Smooth muscle cell of the brain vasculature (primary cell): ENCODE measurements around the gene TSSK6.

ENCODE experiments used
- DNase-seq: peaks from one replicate; pipeline ENCODE4 v3.0.0-alpha.2; 2012; ENCODE audit warnings: low read depth, low spot score

The TSSK6 gene

GRCh38 chr19:19514881-19515641 is at the start of gene TSSK6:
Gene TSSK6 (minus strand): TSS chr19:19515548. CDS start chr19:19515427, 121 bp downstream.
- no peak for DNase-seq

- no peak for DNase-seq
Observed at GRCh38 chr19:19563348-19563848, 48.0 kb upstream of the TSSK6 start.

GRCh38 chr19:19562665-19563347 is 47.5 kb upstream of the TSSK6 start:
- no peak for DNase-seq

GRCh38 chr19:19561946-19562664 is 46.8 kb upstream of the TSSK6 start:
- DNase-seq, result no peak

GRCh38 chr19:19559931-19560330 is 44.6 kb upstream of the TSSK6 start:
- DNase-seq, result no peak

- no peak for DNase-seq
Observed at GRCh38 chr19:19558636-19559035, 43.3 kb upstream of the TSSK6 start.

- DNase-seq, result no peak
Observed at GRCh38 chr19:19558055-19558454, 42.7 kb upstream of the TSSK6 start.

GRCh38 chr19:19554074-19555023 is 39.0 kb upstream of the TSSK6 start:
- DNase-seq, result no peak

- no peak for DNase-seq
Observed at GRCh38 chr19:19553670-19554069, 38.3 kb upstream of the TSSK6 start.

GRCh38 chr19:19552798-19553197 is 37.5 kb upstream of the TSSK6 start:
- no peak for DNase-seq

GRCh38 chr19:19551853-19552192 is 36.5 kb upstream of the TSSK6 start:
- no peak for DNase-seq

GRCh38 chr19:19550972-19551852 is 35.9 kb upstream of the TSSK6 start:
- no peak for DNase-seq

- DNase-seq, result no peak
Observed at GRCh38 chr19:19550485-19550929, 35.2 kb upstream of the TSSK6 start.

- no peak for DNase-seq
Observed at GRCh38 chr19:19549804-19550464, 34.6 kb upstream of the TSSK6 start.

- no peak for DNase-seq
Observed at GRCh38 chr19:19548915-19549759, 33.8 kb upstream of the TSSK6 start.

- DNase-seq, result no peak
Observed at GRCh38 chr19:19547674-19548336, 32.5 kb upstream of the TSSK6 start.

- DNase-seq, result no peak
Observed at GRCh38 chr19:19546751-19547162, 31.4 kb upstream of the TSSK6 start.

GRCh38 chr19:19545707-19546106 is 30.4 kb upstream of the TSSK6 start:
- no peak for DNase-seq
